Stimulated activated CD4-positive, alpha-beta T cell treated with anti-CD3 and anti-CD28 coated beads, TNF-alpha, amount 100 ng/mL, for 24 hours (primary cell): Measurements from ENCODE around the gene CEP89.
A peak's percentile ranks its signal among the peaks of the same experiment; 100 is the strongest.
"Not testable (repeated sequence)": the region's sequence is repeated elsewhere in the genome, so short reads cannot be mapped to it uniquely, and the experiment has no call there.

Source experiments
- DNase-seq, 3 experiments: peaks; one replicate each; pipeline ENCODE4 v3.0.0-alpha.2; 2020; ENCODE audit warnings: low read depth in 3 of 3

Gene CEP89

DNA sequence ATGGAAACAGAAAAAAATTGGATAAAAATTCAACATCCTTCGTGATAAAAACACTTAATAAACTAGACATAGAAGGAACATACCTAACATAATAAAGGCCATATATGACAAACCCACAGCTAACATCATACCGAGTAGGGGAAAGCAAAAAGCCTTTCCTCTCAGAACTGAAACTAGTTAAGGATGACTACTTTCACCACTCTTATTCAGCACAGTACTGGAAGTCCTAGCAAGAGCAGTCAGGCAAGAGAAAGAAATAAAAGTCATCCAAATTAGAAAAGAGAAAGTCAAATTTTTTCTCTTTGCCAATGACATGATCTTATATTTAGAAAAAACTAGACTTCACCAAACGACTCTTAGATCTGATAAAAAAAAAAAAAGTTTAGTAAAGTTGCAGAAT lies 76.4 kb downstream of the CEP89 start:
- no peak for DNase-seq

DNA sequence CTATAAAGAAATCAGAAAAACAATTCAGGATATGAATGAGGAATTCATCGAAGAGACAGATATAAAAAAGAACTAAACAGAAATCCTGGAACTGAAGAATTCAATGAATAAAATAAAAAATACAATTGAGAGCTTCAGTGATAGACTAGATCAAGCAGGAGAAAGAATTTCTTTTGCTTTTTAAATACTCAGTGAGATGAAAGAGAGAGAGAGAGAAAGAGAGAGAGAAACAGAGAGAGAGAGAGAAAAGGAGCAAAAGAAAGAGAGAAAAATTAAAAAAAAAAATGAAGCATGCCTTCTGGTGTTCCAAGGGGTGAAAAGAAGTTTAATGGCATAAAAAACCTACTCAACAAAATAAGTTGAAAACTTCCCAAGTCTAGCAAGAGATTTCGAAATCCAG lies 80.1 kb downstream of the CEP89 start:
- no peak for DNase-seq

DNA sequence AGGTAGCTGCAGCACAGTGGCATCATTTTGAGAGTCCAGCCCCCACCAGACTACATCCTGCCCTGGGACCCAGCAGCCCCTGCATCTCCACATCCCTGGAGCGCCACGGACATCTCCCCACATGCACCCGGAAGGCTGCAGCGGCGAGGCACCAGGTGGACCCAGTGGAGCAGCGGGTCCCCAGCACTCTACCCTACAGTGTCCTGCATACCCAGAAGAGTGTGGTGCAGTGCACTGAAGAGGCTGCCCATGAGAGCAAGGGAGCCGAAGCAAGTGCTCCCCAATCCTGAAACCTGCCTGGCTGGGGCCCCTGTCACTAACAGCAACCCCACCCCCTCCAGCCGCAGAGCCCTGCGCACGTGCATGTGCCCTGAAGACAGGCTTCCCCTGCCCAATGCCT lies 80.9 kb downstream of the CEP89 start:
- no peak for DNase-seq

DNA sequence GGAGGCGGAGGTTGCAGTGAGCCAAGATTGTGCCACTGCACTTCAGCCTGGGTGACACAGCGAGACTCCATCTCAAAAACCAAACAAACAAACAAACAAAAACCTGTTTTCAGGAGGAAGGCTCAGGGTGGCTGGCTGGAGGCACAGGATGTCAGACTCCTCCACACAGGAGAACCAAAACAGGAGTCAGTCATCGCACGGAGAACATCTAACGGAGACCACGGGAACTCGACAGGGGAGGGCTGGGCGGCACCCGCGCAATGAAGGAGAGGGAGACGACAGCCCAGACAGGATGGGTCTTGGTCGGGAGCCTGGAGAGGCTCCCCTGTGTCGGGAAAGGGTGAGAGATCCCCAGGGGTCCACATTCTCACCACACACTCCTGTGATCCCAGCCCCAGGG lies 81.4 kb downstream of the CEP89 start:
- no peak for DNase-seq

DNA sequence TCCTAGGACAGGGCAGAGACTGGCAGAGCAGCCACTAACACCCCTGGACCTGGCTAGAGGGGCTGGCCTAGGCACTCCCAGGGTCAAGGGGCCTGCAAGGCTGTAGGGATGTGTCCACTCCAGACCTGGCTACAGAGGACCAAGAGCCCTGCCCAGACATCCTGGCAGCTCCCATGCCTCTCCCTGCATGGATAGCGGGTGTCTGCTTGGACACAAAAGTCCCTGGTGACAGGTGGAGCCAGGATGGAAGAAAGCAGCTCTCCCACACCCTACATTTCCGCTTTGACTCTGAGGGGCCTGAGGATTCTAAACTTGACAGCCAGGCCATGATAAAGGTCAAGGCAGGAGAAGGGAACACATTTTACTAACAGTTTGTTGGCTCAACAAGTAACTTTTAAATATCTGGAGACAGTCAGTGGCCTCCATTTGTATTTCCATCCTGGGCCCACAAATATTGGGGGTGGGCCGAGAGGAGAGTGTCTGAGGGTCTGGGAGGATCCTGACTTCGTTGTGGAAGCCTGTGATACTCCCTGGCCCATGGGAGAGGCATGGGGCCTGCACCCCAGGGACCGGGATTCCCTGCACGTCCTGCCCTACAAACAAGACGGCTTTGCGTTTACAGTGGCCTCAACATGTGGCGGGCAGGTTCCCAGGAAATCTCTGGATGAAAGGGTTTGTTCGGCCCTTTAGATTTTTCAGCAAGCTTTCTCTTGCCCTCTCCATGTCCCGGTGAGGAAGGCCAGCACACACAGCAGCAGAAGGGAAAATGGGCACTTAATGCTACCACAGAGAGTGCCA lies 82.4 kb downstream of the CEP89 start:
- no peak for DNase-seq

DNA sequence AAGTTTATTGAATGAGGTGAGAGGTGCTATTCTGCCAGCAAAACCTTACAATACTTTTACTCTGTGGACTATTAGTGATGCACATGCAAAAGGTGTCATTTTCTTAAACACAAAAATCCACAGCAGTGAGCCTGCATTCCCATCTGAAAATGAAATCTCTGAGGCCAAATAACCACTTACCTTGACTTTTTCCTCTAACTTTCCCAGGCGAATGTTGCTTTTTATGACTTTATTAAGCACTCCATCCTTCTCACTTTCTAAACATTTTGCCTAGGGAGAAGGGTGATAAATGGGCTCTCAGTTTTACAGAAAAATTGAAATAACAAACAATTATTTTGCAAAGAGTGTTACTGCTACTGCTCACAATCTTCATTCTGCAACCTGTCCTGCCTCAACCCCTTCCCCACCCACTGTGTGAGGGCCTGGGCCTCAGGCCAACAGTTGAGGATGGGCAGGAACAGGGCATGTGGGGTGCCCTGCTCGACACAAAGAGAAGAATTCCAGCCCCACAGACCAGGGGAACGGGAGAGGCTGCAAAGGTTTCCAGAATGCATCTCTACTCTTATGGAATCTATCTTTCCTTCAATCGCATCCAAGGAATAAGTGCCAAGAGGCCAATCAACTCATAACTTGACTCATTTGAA lies 84.1 kb downstream of the CEP89 start:
- DNase-seq = no peak

DNA sequence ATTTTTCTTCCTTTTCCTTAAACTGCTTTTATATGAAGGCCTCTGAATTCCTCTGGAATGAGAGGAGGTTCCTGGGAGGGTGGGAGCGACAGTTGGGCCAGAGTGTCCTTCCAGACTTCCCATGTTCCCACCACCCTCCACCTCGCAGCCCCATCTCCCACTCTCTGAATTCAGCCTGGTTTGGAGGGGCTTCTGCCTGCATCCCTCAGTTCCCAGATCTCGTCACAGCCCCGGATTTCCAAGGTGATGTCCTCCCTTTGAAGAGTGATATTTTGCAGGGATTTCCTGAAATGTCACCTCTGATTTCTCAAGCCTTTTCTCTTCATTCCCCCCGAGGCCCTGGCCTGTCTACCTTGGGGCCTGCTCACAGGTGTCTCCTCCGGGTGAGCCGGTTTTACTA lies 85.5 kb downstream of the CEP89 start:
- no peak for DNase-seq

DNA sequence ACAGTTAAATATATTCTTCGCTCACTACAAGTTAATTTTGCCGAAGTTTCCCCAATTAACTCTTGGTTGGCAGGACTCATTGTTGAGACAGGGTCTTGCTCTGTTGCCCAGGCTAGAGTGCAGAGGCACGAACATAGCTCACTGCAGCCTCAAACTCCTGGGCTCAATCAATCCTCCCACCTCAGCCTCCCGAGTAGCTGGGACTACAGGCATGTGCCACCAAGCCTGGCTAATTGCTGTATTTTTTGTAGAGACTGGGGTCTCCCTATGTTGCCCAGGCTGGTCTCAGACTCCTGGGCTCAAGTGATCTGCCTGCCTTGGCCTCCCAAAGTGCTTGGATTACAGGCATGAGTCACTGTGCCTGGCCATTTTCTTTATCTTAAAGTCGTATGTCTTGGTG lies 86.5 kb downstream of the CEP89 start:
- DNase-seq = not testable (repeated sequence)

DNA sequence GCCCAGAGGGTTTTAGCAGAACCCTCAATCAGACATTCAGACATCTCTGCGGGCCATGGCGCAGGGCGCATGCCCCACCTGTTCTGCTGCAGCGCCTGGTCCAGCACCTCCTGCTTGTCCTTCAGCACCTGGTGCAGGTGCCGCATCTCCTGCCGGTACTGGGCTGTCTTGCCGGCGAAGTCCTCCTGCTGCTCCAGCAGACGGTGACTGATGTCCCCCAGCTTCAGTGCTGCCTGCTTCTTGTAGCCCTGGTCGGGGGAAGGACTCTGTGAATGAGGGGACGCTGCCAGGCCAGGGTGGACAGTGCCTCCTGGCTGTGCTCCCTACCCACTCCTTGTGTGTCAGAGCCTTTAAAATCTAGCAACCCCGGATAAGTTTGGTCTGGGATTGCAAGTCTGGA lies 90.0 kb downstream of the CEP89 start:
- DNase-seq = no peak

DNA sequence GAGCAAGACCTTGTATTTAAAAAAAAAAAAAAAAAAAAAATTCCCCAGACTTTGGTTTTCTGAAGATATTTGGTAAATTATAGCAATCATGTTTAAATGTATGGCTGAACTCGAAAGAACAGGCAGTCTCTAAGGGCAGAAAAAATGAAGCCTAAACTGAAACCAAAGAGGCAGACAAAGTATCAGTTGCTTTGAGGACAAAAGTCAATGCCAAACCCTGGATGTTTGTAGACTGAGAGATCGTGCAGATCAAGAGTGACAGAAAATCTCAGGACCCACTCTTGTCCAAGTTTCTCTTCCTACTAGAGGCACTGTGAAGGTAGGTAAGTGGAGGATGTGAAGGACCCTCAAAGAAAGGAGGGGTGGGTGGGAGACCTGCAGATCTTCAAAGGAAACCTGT lies 91.1 kb downstream of the CEP89 start:
- no peak for DNase-seq

DNA sequence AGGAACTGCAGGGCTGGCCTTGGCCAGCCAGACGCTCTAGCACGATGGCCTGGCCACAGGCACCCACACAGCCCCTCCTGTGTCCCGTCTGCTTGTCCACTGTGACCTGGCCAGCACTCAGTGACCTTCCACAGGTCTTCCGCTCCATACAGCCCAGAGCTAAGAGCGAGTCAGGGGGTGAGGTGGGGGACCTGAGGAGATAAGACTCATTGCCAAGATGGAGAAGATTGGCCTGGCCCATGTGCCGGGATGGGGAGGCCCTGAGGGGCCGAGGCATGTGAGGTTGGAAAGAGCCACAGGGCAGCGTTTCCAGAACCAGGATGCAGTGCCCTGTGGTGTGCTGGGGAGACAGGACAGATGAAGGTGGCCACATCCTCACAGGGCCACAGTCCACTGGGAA lies 92.0 kb downstream of the CEP89 start:
- no peak for DNase-seq

DNA sequence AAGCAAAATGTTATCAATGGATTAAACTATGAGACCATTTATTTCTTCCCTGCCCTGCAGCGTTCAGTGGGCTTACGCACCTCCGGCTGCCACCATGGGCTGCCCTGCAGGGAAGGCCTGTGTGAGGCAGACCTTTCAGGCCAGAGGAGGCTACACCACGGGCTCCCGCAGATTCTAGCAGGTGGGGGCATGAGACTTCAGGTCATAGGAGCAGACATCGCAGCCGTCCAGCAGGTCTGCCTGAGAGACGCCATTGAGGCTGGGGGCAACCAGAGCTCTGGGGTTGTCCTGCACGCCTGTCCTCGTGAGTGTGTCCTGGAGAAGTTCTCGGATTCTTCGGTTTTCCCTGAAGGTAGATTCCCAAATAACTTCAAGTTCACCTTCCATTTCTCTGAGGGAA lies 92.8 kb downstream of the CEP89 start:
- no peak for DNase-seq

DNA sequence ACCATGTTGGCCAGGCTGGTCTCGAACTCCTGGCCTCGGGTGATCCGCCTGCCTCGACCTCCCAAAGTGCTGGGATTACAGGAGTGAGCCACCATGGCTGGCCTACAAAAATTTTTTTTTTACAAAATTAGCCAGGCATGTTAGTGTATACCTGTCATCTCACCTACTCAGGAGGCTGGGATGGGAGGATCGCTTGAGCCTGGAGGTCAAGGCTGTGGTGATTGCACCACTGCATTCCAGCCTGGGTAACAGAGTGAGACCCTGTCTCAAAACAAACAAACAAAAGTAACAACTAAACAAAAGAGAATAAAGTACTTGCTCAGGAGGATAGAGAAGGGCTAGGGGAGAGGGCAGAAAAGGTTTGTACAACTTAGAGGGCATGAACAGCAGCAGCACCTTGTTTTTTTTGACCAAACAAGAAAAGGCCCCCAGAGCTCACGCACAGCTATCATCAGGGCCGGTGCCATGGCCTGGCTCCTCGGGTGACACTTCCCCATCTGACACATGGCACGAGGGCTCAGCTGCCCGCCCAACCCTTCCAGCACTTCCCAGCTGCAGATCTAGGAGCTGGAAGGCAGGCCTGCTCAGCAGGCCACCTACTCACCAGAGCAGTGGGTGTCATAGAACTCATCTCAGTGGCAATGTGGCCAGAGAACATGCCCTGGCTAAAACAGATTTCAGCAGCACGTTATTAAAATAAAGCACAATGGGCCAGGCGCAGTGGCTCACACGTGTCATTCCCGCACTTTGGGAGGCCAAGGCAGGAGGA lies 93.6 kb downstream of the CEP89 start:
- DNase-seq = no peak

DNA sequence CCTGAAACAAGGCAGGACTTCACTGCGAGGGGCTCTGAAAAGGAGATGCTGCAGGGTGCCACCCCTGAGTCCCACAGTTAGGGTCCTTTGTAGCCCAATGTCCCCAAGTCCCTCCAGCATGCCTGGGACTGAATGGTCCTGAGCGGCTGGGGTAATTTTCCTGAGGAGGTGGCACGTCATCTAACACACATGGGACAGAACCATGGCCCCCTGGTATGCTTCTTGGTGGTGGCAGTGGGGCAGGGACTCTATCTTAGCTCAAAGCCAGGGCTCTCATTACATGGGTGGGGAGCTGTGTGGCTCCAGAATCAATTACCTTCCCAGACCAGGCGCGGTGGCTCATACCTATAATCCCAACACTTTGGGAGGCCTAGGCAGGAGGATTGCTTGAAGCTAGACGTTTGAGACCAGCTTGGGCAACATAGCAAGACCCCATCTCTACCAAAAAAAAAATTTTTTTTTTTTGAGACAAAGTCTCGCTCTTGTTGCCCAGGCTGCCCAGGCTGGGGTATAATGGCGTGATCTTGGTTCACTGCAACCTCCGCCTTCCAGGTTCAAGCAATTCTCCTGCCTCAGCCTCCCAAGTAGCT lies 94.3 kb downstream of the CEP89 start:
- DNase-seq = no peak

DNA sequence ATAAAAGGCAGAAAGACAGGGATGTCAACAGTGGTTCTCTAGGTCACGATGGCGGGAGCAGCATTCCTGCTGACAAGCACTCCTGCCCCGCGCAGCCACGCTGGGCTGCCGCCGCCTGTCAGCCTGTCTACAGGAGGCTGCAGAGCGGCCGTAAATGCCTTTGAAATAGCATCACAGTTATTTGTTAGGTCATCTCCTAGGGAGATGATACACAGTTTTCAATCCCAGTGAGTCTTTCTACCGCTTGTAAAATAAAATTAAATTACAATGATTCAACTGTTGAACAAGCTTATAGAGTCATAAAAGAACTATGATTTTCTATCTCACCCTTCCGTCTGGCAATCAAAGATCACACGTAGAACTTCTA lies 94.9 kb downstream of the CEP89 start:
- no peak for DNase-seq

DNA sequence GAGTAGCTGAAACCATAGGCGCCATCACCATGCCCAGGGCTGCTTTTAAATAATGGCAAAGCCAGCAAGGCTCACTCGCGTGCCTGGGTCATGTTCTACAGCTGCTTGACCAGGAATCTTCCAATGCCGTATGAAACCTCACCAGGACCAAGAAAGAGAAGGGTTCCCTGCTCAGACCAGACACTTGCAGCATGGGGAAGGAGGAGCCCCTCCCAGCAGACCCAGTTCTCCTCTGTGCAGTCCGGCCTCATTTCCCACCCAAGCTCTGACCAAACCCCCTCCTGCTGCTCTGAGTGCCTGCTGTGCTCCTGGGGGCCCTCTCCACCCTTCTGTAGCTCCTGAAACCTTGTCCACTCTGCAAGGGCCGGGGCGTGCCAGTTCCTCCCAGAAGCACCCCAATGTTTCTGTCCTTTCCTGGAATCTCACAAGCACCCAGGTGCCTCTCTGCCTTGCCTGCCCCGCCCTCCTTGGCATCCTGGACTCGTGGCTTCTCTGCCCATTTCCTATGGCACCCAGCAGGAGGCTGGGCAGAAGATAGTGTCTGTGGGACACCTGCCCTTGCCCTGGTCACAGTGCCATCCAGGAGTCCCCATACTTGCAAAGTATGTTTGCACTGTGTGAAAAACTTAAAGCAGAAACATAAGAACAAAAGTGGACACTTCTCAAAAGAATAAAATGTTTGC lies 95.4 kb downstream of the CEP89 start:
- no peak for DNase-seq

DNA sequence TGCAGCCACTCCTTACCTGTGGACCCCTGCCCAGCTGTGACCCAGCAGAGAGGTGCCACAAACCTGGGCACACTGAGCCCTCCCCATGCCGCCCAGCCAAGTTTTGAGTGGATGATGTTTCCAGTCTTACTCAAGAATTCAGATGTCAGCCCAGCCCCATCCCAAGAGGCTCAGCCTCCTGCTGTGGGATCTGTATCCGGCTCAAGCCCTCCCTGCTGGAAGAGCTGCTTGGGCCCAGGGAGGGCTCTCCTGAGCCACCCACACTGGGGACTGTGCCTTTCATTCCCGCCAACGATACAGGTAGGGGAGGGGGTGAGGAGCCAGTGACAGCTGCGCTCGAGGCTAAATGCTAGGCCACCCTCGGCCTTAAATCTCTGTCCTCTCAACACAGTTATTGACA lies 96.3 kb downstream of the CEP89 start:
- DNase-seq = no peak

DNA sequence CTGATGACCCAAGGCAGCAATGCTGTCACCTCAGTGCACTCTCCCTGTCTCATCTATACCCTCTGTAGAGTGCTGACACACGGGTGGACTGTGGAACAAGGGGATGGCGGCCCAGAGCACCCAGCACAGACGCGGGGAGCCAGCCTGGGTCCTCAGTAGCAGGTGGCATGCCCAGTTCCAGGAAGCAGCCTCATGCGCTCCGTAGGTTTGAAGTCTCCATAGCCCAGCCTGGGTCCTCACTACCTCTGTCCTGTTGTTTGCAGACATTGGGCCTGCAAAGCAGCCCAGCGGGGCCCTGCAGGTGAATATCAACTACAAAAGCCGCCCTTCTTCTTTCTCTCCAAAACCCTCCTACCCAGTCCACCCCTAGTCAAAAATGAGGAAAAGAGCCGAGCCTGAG lies 97.2 kb downstream of the CEP89 start:
- no peak for DNase-seq

DNA sequence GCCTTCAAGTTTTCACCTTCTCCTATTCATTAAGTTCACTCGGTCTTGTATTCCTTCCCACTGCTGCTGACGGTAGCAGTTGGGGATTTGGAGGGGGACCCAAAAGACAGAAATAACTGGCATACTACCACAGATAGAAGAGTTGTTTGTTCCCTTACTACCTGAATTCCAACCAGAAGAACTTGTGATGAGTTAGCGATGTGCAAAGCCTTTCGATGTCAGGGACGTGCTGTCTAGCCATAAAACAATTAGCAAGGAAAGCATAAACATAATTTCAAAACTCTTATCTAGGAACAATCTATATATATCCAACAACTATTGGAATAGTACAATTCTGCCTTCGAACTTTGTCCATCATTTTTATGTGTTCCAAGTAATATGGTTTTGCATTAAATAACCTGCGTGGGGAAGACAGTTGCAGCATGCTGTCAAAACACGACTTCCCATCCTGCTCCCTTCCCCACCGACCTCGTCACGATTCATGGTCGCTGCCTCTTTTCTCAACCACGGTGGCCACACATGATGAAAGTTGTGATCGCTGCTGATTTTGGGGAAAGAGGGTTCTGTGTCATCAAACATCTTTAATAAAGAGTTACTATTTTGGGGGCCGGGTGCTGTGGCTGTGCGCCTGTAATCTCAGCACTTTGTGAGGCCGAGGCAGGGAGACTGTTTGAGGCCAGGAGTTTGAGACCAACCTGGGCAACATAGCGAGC lies 98.4 kb downstream of the CEP89 start:
- DNase-seq = peak in 1 of 3 experiments; percentile 9

DNA sequence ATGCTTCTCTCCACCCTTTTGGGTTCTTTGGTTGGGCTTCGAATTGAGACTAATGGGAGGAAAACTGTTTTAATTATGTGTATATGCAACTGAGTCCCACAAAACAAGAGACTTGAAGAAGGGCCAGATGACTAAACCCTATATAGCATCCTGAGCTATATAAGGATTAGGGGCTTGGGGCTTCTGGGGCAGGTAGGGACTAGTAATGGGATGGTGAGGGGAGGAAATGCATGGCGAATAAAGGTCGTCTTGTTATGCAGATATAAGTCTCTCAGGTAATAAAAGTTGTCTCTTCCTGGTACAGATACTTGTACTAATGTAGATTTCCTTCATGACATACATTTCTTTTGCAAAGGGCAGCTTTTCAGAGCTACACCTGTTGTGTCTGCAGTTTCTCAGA lies 99.4 kb downstream of the CEP89 start:
- no peak for DNase-seq

DNA sequence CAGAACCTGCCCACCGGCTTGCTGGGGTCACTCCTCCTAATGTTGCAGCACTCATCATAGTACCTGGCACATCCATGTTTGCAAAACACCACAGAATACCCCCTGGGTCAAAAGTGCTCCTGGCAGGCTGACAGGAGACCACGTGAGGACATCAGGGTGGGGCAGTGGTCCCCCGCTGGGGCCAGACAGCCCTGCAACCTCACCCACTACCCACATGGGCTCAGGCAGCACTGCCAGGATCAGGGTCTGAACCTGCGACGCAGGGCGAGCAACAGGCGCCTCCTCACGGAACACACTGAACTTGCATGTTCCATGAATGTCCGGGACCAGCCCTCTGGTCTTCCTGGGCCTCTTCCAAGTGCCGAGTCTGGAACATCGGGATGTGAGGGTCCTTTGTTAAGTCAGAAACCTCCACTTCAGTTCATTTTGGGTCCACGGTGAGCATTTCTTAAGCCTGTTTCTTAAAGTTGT lies 100.7 kb downstream of the CEP89 start:
- no peak for DNase-seq
